ENCODE measurements around the gene SREK1IP1. TPM values are rescaled to one million over a fixed set of nuclear protein-coding genes. Genes with fewer than 3 reads are reported as not detected.

SREK1IP1 gene
- total and polyA plus RNA-seq, 9 of the 15 experiments (the other 6 are each of a cell fraction or from before 2014, with no cell fraction given), result 6.9 to 45.2 (median 21.7) TPM

DNA sequence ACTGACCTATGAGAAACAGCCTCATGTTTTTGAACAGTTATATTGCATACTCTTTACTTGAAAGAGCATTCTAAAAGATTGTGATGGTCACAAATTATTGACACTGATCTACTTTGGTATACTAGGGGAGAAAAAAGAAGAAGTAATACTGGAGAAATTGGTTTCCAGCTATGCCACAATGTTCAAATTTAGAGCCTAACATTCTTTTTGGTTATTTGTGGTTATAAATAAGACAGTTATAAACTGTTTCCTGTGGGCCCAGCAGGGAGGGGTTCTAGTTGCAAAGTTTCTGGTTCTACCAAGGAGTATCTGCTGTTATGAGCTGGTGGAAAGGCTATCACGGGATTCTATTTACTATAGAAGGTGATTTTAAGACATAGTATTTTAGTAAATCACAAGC is 5.0 kb upstream of the SREK1IP1 start:
- no peak overlapping the region for H3K27ac ChIP-seq (ENCODE audit: extremely low read depth, low read depth, low read length)
- no peak overlapping the region for H2AFZ ChIP-seq (ENCODE audit: low read depth, low read length)
- H3K36me3 ChIP-seq (ENCODE audit: control insufficient read depth, insufficient read depth, low read length), result peaks cover 16% of the 10 kb centered on the region
- ATAC-seq (no peak), FAIRE-seq (no peak), DNase-seq (ENCODE audit: extremely low read depth in 1 of 4, low spot score in 3 of 4) (no peak)
- no peaks in the 10 kb centered on the region for H3K27me3 ChIP-seq (ENCODE audit: control insufficient read depth in 2 of 2, insufficient read depth in 2 of 2, low read length in 2 of 2)
- WGBS (ENCODE audit: insufficient coverage, low coverage, missing lambda C conversion rate), result 62% methylated on average over 1 of the region's 1 CpG
- H3K4me2 ChIP-seq (ENCODE audit: insufficient read depth, low read length), result no peak overlapping the region
- no peaks in the 10 kb centered on the region for H4K20me1 ChIP-seq (replicated peaks; ENCODE audit: control insufficient read depth, insufficient read depth, low read length)
- no peaks in the 10 kb centered on the region for H3K9me3 ChIP-seq (replicated peaks; ENCODE audit: control insufficient read depth, insufficient read depth, low read depth, low read length)
- peaks cover 41% of the 10 kb centered on the region for H3K79me2 ChIP-seq (ENCODE audit: control insufficient read depth, insufficient read depth, low read length)
- no peak overlapping the region for H3K4me3 ChIP-seq
- CTCF ChIA-PET (ENCODE audit: low intra/inter-chr PET ratio), result no interaction called here
- H3K4me1 ChIP-seq (replicated peaks in 1 of 2; ENCODE audit: control insufficient read depth in 2 of 2, insufficient read depth in 2 of 2, low read length in 2 of 2), result no peaks in the 10 kb centered on the region; a peak in 1 of 5 replicates
- TF ChIP-seq ZKSCAN8 (CRISPR knock-in tag; IDR thresholded peaks at IDR 0.05), result no peak
- TF ChIP-seq CHD4 (IDR thresholded peaks at IDR 0.05; ENCODE audit: insufficient read depth, insufficient replicate concordance, low read depth, low read length, poor library complexity, severe bottlenecking), result no peak
- no peak for TF ChIP-seq SMARCB1 (IDR thresholded peaks at IDR 0.05; ENCODE audit: insufficient read length, low read depth)
- no peak for TF ChIP-seq ZNF785 (CRISPR knock-in tag; IDR thresholded peaks at IDR 0.05)
- no peak for TF ChIP-seq KLF6 (CRISPR knock-in tag; IDR thresholded peaks at IDR 0.05; ENCODE audit: borderline replicate concordance)
- no peak for TF ChIP-seq PTRF (tag; IDR thresholded peaks at IDR 0.05)
- TF ChIP-seq MYC (IDR thresholded peaks at IDR 0.05; ENCODE audit: low read depth, low read length), result no peak
- no peak for TF ChIP-seq MYC (CRISPR knock-in tag; IDR thresholded peaks at IDR 0.05; ENCODE audit: borderline replicate concordance, low read depth)
- TF ChIP-seq SIN3B (IDR thresholded peaks at IDR 0.05; ENCODE audit: low read depth), result no peak
- no peak for TF ChIP-seq HEY1 (CRISPR knock-in tag; IDR thresholded peaks at IDR 0.05; ENCODE audit: borderline replicate concordance)
- TF ChIP-seq, protein P1, sequence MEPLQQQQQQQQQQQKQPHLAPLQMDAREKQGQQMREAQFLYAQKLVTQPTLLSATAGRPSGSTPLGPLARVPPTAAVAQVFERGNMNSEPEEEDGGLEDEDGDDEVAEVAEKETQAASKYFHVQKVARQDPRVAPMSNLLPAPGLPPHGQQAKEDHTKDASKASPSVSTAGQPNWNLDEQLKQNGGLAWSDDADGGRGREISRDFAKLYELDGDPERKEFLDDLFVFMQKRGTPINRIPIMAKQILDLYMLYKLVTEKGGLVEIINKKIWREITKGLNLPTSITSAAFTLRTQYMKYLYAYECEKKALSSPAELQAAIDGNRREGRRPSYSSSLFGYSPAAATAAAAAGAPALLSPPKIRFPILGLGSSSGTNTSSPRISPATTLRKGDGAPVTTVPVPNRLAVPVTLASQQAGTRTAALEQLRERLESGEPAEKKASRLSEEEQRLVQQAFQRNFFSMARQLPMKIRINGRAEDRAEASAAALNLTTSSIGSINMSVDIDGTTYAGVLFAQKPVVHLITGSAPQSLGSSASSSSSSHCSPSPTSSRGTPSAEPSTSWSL (CRISPR knock-in tag; IDR thresholded peaks at IDR 0.05; ENCODE audit: borderline replicate concordance), result no peak
- no peak for TF ChIP-seq ZNF384 (IDR thresholded peaks at IDR 0.05; ENCODE audit: low read depth, low read length)
- TF ChIP-seq, protein P2, sequence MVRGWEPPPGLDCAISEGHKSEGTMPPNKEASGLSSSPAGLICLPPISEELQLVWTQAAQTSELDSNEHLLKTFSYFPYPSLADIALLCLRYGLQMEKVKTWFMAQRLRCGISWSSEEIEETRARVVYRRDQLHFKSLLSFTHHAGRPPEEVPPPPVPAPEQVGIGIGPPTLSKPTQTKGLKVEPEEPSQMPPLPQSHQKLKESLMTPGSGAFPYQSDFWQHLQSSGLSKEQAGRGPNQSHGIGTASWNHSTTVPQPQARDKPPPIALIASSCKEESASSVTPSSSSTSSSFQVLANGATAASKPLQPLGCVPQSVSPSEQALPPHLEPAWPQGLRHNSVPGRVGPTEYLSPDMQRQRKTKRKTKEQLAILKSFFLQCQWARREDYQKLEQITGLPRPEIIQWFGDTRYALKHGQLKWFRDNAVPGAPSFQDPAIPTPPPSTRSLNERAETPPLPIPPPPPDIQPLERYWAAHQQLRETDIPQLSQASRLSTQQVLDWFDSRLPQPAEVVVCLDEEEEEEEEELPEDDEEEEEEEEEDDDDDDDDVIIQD (CRISPR knock-in tag; IDR thresholded peaks at IDR 0.05), result no peak
- TF ChIP-seq SRSF3 (IDR thresholded peaks at IDR 0.05; ENCODE audit: insufficient read depth, low read length), result no peak
- TF ChIP-seq NFXL1 (CRISPR knock-in tag; IDR thresholded peaks at IDR 0.05), result no peak
- BruUV-seq (replicated peaks), result no TSS peak
- intact Hi-C loops (cut with micrococcal nuclease) (no loop called here), in situ Hi-C loops (cut with MboI) (no loop called here)
- no peak overlapping the region for H3K9ac ChIP-seq (ENCODE audit: insufficient read depth in 1 of 2, low read depth in 2 of 2, low read length in 2 of 2)
- POLR2A ChIA-PET, result no interaction called here
- H3K9me1 ChIP-seq (ENCODE audit: control insufficient read depth, insufficient read depth, low read length), result no peaks in the 10 kb centered on the region
